ENCODE measurements around the gene DSCAML1.

Gene DSCAML1

GRCh38 chr11:117437041-117437790, 359.8 kb downstream of the DSCAML1 start:
- Histone ChIP-seq H3K4me1 (ENCODE audit: control insufficient read depth, insufficient read depth, low read length) (no peaks in the 10 kb centered on the region), H3K9ac (ENCODE audit: low read length) (no peak overlapping the region), H3K36me3 (ENCODE audit: control insufficient read depth, insufficient read depth, low read length, severe bottlenecking) (no peaks in the 10 kb centered on the region), H3K4me3 (ENCODE audit: low read length) (no peak overlapping the region), H3K9me3 (ENCODE audit: control insufficient read depth, low read length) (peaks cover 5% of the 10 kb centered on the region), H3K27me3 (replicated peaks; ENCODE audit: control insufficient read depth, insufficient read depth, low read length) (peaks cover 52% of the 10 kb centered on the region)
- no peak for DNase-seq (ENCODE audit: low read depth)

GRCh38 chr11:117435326-117435725, 361.7 kb downstream of the DSCAML1 start:
- Histone ChIP-seq H3K9ac (ENCODE audit: low read length) (no peak overlapping the region), H3K36me3 (ENCODE audit: control insufficient read depth, insufficient read depth, low read length, severe bottlenecking) (no peaks in the 10 kb centered on the region), H3K4me3 (ENCODE audit: low read length) (no peak overlapping the region), H3K27me3 (replicated peaks; ENCODE audit: control insufficient read depth, insufficient read depth, low read length) (peaks cover 60% of the 10 kb centered on the region), H3K4me1 (ENCODE audit: control insufficient read depth, insufficient read depth, low read length) (no peaks in the 10 kb centered on the region), H3K9me3 (ENCODE audit: control insufficient read depth, low read length) (peaks cover 5% of the 10 kb centered on the region)
- DNase-seq (ENCODE audit: low read depth) = no peak

GRCh38 chr11:117434481-117434880, 362.5 kb downstream of the DSCAML1 start:
- H3K4me3 ChIP-seq (ENCODE audit: low read length) = no peak overlapping the region
- no peaks in the 10 kb centered on the region for H3K4me1 ChIP-seq (ENCODE audit: control insufficient read depth, insufficient read depth, low read length)
- no peak overlapping the region for H3K9ac ChIP-seq (ENCODE audit: low read length)
- peaks cover 5% of the 10 kb centered on the region for H3K9me3 ChIP-seq (ENCODE audit: control insufficient read depth, low read length)
- no peak for DNase-seq (ENCODE audit: low read depth)
- peaks cover 66% of the 10 kb centered on the region for H3K27me3 ChIP-seq (replicated peaks; ENCODE audit: control insufficient read depth, insufficient read depth, low read length)
- H3K36me3 ChIP-seq (ENCODE audit: control insufficient read depth, insufficient read depth, low read length, severe bottlenecking) = no peaks in the 10 kb centered on the region

GRCh38 chr11:117433717-117434116, 363.3 kb downstream of the DSCAML1 start:
- DNase-seq (ENCODE audit: low read depth) = no peak
- Histone ChIP-seq H3K27me3 (replicated peaks; ENCODE audit: control insufficient read depth, insufficient read depth, low read length) (peaks cover 66% of the 10 kb centered on the region), H3K9ac (ENCODE audit: low read length) (no peak overlapping the region), H3K36me3 (ENCODE audit: control insufficient read depth, insufficient read depth, low read length, severe bottlenecking) (no peaks in the 10 kb centered on the region), H3K4me1 (ENCODE audit: control insufficient read depth, insufficient read depth, low read length) (no peaks in the 10 kb centered on the region), H3K4me3 (ENCODE audit: low read length) (no peak overlapping the region), H3K9me3 (ENCODE audit: control insufficient read depth, low read length) (peaks cover 5% of the 10 kb centered on the region)

GRCh38 chr11:117431436-117431835, 365.6 kb downstream of the DSCAML1 start:
- Histone ChIP-seq H3K4me3 (ENCODE audit: low read length) (no peak overlapping the region), H3K27me3 (replicated peaks; ENCODE audit: control insufficient read depth, insufficient read depth, low read length) (peaks cover 62% of the 10 kb centered on the region), H3K4me1 (ENCODE audit: control insufficient read depth, insufficient read depth, low read length) (no peaks in the 10 kb centered on the region), H3K9me3 (ENCODE audit: control insufficient read depth, low read length) (peaks cover 5% of the 10 kb centered on the region), H3K9ac (ENCODE audit: low read length) (no peak overlapping the region), H3K36me3 (ENCODE audit: control insufficient read depth, insufficient read depth, low read length, severe bottlenecking) (no peaks in the 10 kb centered on the region)
- DNase-seq (ENCODE audit: low read depth) = no peak

GRCh38 chr11:117430293-117430955, 366.6 kb downstream of the DSCAML1 start:
- Histone ChIP-seq H3K9me3 (ENCODE audit: control insufficient read depth, low read length) (peaks cover 5% of the 10 kb centered on the region), H3K9ac (ENCODE audit: low read length) (no peak overlapping the region), H3K4me3 (ENCODE audit: low read length) (no peak overlapping the region), H3K36me3 (ENCODE audit: control insufficient read depth, insufficient read depth, low read length, severe bottlenecking) (no peaks in the 10 kb centered on the region), H3K27me3 (replicated peaks; ENCODE audit: control insufficient read depth, insufficient read depth, low read length) (peaks cover 60% of the 10 kb centered on the region), H3K4me1 (ENCODE audit: control insufficient read depth, insufficient read depth, low read length) (no peaks in the 10 kb centered on the region)
- DNase-seq (ENCODE audit: low read depth) = no peak

GRCh38 chr11:117428856-117429229, 368.2 kb downstream of the DSCAML1 start:
- Histone ChIP-seq H3K4me3 (ENCODE audit: low read length) (no peak overlapping the region), H3K36me3 (ENCODE audit: control insufficient read depth, insufficient read depth, low read length, severe bottlenecking) (no peaks in the 10 kb centered on the region), H3K27me3 (replicated peaks; ENCODE audit: control insufficient read depth, insufficient read depth, low read length) (peaks cover 46% of the 10 kb centered on the region), H3K4me1 (ENCODE audit: control insufficient read depth, insufficient read depth, low read length) (peaks cover 8% of the 10 kb centered on the region), H3K9ac (ENCODE audit: low read length) (no peak overlapping the region), H3K9me3 (ENCODE audit: control insufficient read depth, low read length) (no peaks in the 10 kb centered on the region)
- DNase-seq (ENCODE audit: low read depth) = no peak

GRCh38 chr11:117428186-117428855, 368.7 kb downstream of the DSCAML1 start:
- Histone ChIP-seq H3K27me3 (replicated peaks; ENCODE audit: control insufficient read depth, insufficient read depth, low read length) (peaks cover 48% of the 10 kb centered on the region), H3K4me3 (ENCODE audit: low read length) (no peak overlapping the region), H3K4me1 (ENCODE audit: control insufficient read depth, insufficient read depth, low read length) (peaks cover 8% of the 10 kb centered on the region), H3K9ac (ENCODE audit: low read length) (no peak overlapping the region), H3K9me3 (ENCODE audit: control insufficient read depth, low read length) (no peaks in the 10 kb centered on the region), H3K36me3 (ENCODE audit: control insufficient read depth, insufficient read depth, low read length, severe bottlenecking) (no peaks in the 10 kb centered on the region)
- DNase-seq (ENCODE audit: low read depth) = no peak

GRCh38 chr11:117427356-117427874, 369.6 kb downstream of the DSCAML1 start:
- peaks cover 51% of the 10 kb centered on the region for H3K27me3 ChIP-seq (replicated peaks; ENCODE audit: control insufficient read depth, insufficient read depth, low read length)
- H3K4me3 ChIP-seq (ENCODE audit: low read length) = no peak overlapping the region
- peaks cover 8% of the 10 kb centered on the region for H3K4me1 ChIP-seq (ENCODE audit: control insufficient read depth, insufficient read depth, low read length)
- H3K9me3 ChIP-seq (ENCODE audit: control insufficient read depth, low read length) = no peaks in the 10 kb centered on the region
- H3K36me3 ChIP-seq (ENCODE audit: control insufficient read depth, insufficient read depth, low read length, severe bottlenecking) = no peaks in the 10 kb centered on the region
- H3K9ac ChIP-seq (ENCODE audit: low read length) = no peak overlapping the region
- DNase-seq (ENCODE audit: low read depth) = no peak

- Histone ChIP-seq H3K9ac (ENCODE audit: low read length) (no peak overlapping the region), H3K4me1 (ENCODE audit: control insufficient read depth, insufficient read depth, low read length) (peaks cover 8% of the 10 kb centered on the region), H3K4me3 (ENCODE audit: low read length) (no peak overlapping the region), H3K9me3 (ENCODE audit: control insufficient read depth, low read length) (no peaks in the 10 kb centered on the region), H3K27me3 (replicated peaks; ENCODE audit: control insufficient read depth, insufficient read depth, low read length) (peaks cover 52% of the 10 kb centered on the region), H3K36me3 (ENCODE audit: control insufficient read depth, insufficient read depth, low read length, severe bottlenecking) (no peaks in the 10 kb centered on the region)
- no peak for DNase-seq (ENCODE audit: low read depth)
These were observed 370.1 kb downstream of the DSCAML1 start for GRCh38 chr11:117426941-117427340.

- peaks cover 51% of the 10 kb centered on the region for H3K27me3 ChIP-seq (replicated peaks; ENCODE audit: control insufficient read depth, insufficient read depth, low read length)
- H3K9ac ChIP-seq (ENCODE audit: low read length) = no peak overlapping the region
- no peak overlapping the region for H3K4me3 ChIP-seq (ENCODE audit: low read length)
- H3K36me3 ChIP-seq (ENCODE audit: control insufficient read depth, insufficient read depth, low read length, severe bottlenecking) = no peaks in the 10 kb centered on the region
- DNase-seq (ENCODE audit: low read depth) = peak; percentile 77
- H3K9me3 ChIP-seq (ENCODE audit: control insufficient read depth, low read length) = no peaks in the 10 kb centered on the region
- peaks cover 8% of the 10 kb centered on the region for H3K4me1 ChIP-seq (ENCODE audit: control insufficient read depth, insufficient read depth, low read length)
These were observed 370.7 kb downstream of the DSCAML1 start for GRCh38 chr11:117426297-117426685.

Data from adipocyte (in vitro differentiated cells).